GM19193 (cell line): ENCODE measurements around the gene OST4.

ENCODE experiments used
- POLR2A ChIP-seq: IDR thresholded peaks from 4 replicates; pipeline ENCODE4 v1.6.1; 2011; ENCODE audit not compliant: insufficient read depth, insufficient read length; ENCODE audit errors: extremely low read depth

Gene OST4

GRCh38 chr2:27032495-27033252 lies 38.8 kb downstream of the OST4 start, which contains the start of gene TMEM214:
Gene TMEM214 (plus strand): TSS chr2:27032965. CDS start chr2:27033016, 51 bp downstream.
- TF ChIP-seq POLR2A = peak; percentile 89

GRCh38 chr2:27029051-27029450 lies 42.4 kb downstream of the OST4 start:
- TF ChIP-seq POLR2A = no peak

- TF ChIP-seq POLR2A = no peak
These were observed 44.2 kb downstream of the OST4 start for GRCh38 chr2:27027211-27027651.

GRCh38 chr2:27025861-27026851 lies 45.3 kb downstream of the OST4 start:
- no peak for TF ChIP-seq POLR2A

GRCh38 chr2:27025281-27025800 lies 46.1 kb downstream of the OST4 start:
- TF ChIP-seq POLR2A = no peak

GRCh38 chr2:27024812-27025211 lies 46.6 kb downstream of the OST4 start:
- TF ChIP-seq POLR2A = no peak

GRCh38 chr2:27024188-27024587 lies 47.3 kb downstream of the OST4 start:
- TF ChIP-seq POLR2A = no peak

GRCh38 chr2:27023740-27024139 lies 47.7 kb downstream of the OST4 start:
- TF ChIP-seq POLR2A = no peak

- no peak for TF ChIP-seq POLR2A
These were observed 50.0 kb downstream of the OST4 start for GRCh38 chr2:27021253-27022049.
